ENCODE results near the gene CTXN1. TPM values are rescaled to one million over a fixed set of nuclear protein-coding genes. Genes with fewer than 3 reads are reported as not detected.

The CTXN1 gene
- total RNA-seq, 4 donors from 2014 or later, result 1.6 to 2.5 (median 2.4) TPM; not detected in 1

GRCh38 chr19:7933828-7934725 is 8.1 kb upstream of the CTXN1 start:
- Histone ChIP-seq H3K4me3 (no peak overlapping the region), H3K9me3 (no peaks in the 10 kb centered on the region), H3K27me3 (no peaks in the 10 kb centered on the region), H3K27ac (no peak overlapping the region), H3K4me1 (no peaks in the 10 kb centered on the region), H3K36me3 (peaks cover 0 to 87% (median 4%) of the 10 kb centered on the region in 3 donors)
- no peak for DNase-seq
- no peak for TF ChIP-seq POLR2A (IDR thresholded peaks at IDR 0.05)

- H3K9me3 ChIP-seq, result no peaks in the 10 kb centered on the region
- peaks cover 0 to 81% (median 4%) of the 10 kb centered on the region in 3 donors for H3K36me3 ChIP-seq
- no peak for DNase-seq
- H3K4me3 ChIP-seq, result no peak overlapping the region
- H3K27ac ChIP-seq, result no peak overlapping the region
- H3K4me1 ChIP-seq, result no peaks in the 10 kb centered on the region
- TF ChIP-seq POLR2A (IDR thresholded peaks at IDR 0.05) (no peak), CTCF (IDR thresholded peaks at IDR 0.05) (peak in 1 of 6 experiments; percentile 5)
- no peaks in the 10 kb centered on the region for H3K27me3 ChIP-seq
Observed at GRCh38 chr19:7933411-7933810, 7.5 kb upstream of the CTXN1 start.

- Histone ChIP-seq H3K27me3 (no peaks in the 10 kb centered on the region), H3K9me3 (no peaks in the 10 kb centered on the region), H3K27ac (no peak overlapping the region), H3K4me3 (no peak overlapping the region), H3K36me3 (peaks cover 0 to 77% (median 4%) of the 10 kb centered on the region in 3 donors), H3K4me1 (no peaks in the 10 kb centered on the region)
- no peak for DNase-seq
- TF ChIP-seq CTCF (IDR thresholded peaks at IDR 0.05), result no peak
- no peak for TF ChIP-seq POLR2A (IDR thresholded peaks at IDR 0.05)
Observed at GRCh38 chr19:7932930-7933300, 7.0 kb upstream of the CTXN1 start.

- no peak overlapping the region for H3K4me3 ChIP-seq
- H3K36me3 ChIP-seq, result peaks cover 0 to 72% (median 4%) of the 10 kb centered on the region in 3 donors
- DNase-seq, result no peak
- no peak overlapping the region for H3K27ac ChIP-seq
- no peaks in the 10 kb centered on the region for H3K9me3 ChIP-seq
- TF ChIP-seq CTCF (IDR thresholded peaks at IDR 0.05), result no peak
- no peak for TF ChIP-seq POLR2A (IDR thresholded peaks at IDR 0.05)
- no peaks in the 10 kb centered on the region for H3K4me1 ChIP-seq
- H3K27me3 ChIP-seq, result no peaks in the 10 kb centered on the region
Observed at GRCh38 chr19:7932276-7932929, 6.5 kb upstream of the CTXN1 start.

- Histone ChIP-seq H3K4me3 (no peak overlapping the region), H3K27me3 (no peaks in the 10 kb centered on the region), H3K36me3 (peaks cover 0 to 68% (median 4%) of the 10 kb centered on the region in 3 donors), H3K4me1 (peaks cover 0 to 5% (median under 1%) of the 10 kb centered on the region in 4 donors), H3K9me3 (no peaks in the 10 kb centered on the region), H3K27ac (peak overlapping the region in 1 of 4 donors; percentile 42)
- TF ChIP-seq POLR2A (IDR thresholded peaks at IDR 0.05) (no peak), CTCF (IDR thresholded peaks at IDR 0.05) (no peak)
- no peak for DNase-seq
Observed at GRCh38 chr19:7931221-7932061, 5.5 kb upstream of the CTXN1 start.
